Endothelial cell of umbilical vein (primary cell): ENCODE measurements around the gene VAV2. TPM values are rescaled to one million over a fixed set of nuclear protein-coding genes. Genes with fewer than 3 reads are reported as not detected.

Source experiments
- BruUV-seq: library from RNA; stranded (reverse); fragments of 400-500 nt; replicated peaks from 2 replicates; lab custom pipeline; 2021; lab: Mats Ljungman, UMichigan
- CTCF ChIA-PET: fragments of 300-600, 350-600 bp; sonication (Branson Sonifier 250); formaldehyde crosslinking; loops from one replicate; lab custom pipeline; 2021; ENCODE audit warnings: antibody characterized with exemption, inconsistent platforms; lab: Charles Lee
- POLR2A ChIA-PET: fragments of 300-600, 350-600 bp; sonication (Branson Sonifier 250); formaldehyde crosslinking; loops from one replicate; lab custom pipeline; 2021; ENCODE audit warnings: antibody characterized with exemption, inconsistent platforms; lab: Charles Lee
- DNase-seq: peaks from one replicate; pipeline ENCODE4 v3.0.0-alpha.2; 2011; ENCODE audit warnings: low read depth, low spot score
- FAIRE-seq: peaks from 2 replicates; lab custom pipeline; 2011; peaks lifted over from hg19 to GRCh38; lab: Jason Lieb, UNC
- H2AFZ ChIP-seq: 2 replicates; pipeline ENCODE4 v1.6.0; 2012; ENCODE audit warnings: low read depth, low read length, control low read depth, inconsistent platforms
- H3K27ac ChIP-seq: 2 replicates; pipeline ENCODE4 v1.5.1; 2011; ENCODE audit warnings: low read depth, mild to moderate bottlenecking, control low read depth, low read length, moderate library complexity; ENCODE audit not compliant: insufficient read depth
- H3K27me3 ChIP-seq, 2 experiments: 2 replicates each; pipeline versions ENCODE4 v1.6.0 to v1.6.1; 2011; ENCODE audit warnings: low read length in 2 of 2, mixed read lengths in 1 of 2; ENCODE audit not compliant: control insufficient read depth in 2 of 2, insufficient read depth in 2 of 2
- H3K36me3 ChIP-seq, 2 experiments: 2 replicates in 1 of 2; 3 replicates in 1 of 2; pipeline ENCODE4 v1.5.1; 2011; ENCODE audit warnings: low read length in 2 of 2, mild to moderate bottlenecking in 1 of 2, moderate library complexity in 1 of 2; ENCODE audit not compliant: control insufficient read depth in 2 of 2, insufficient read depth in 2 of 2; ENCODE audit errors: extremely low read depth in 1 of 2
- H3K4me1 ChIP-seq: 3 replicates; pipeline ENCODE4 v1.5.1; 2011; ENCODE audit warnings: mild to moderate bottlenecking, low read length; ENCODE audit not compliant: control insufficient read depth, insufficient read depth; ENCODE audit errors: extremely low read depth
- H3K4me2 ChIP-seq: 2 replicates; pipeline ENCODE4 v1.6.1; 2011; ENCODE audit warnings: low read length, control low read depth, mixed read lengths; ENCODE audit not compliant: insufficient read depth
- H3K4me3 ChIP-seq, 3 experiments: fragments of 200-600 bp in 1 of 3; sonication (generic), shearing (Covaris generic) in 1 of 3; replicated peaks in 1 of 3; 2 replicates each; pipeline ENCODE4 v1.5.1; 2011 to 2016; ENCODE audit warnings: control low read depth in 3 of 3, low read length in 3 of 3, mild to moderate bottlenecking in 2 of 3, inconsistent platforms in 1 of 3, low read depth in 1 of 3, moderate library complexity in 1 of 3; ENCODE audit not compliant: insufficient read depth in 1 of 3
- H3K79me2 ChIP-seq: 2 replicates; pipeline ENCODE4 v1.6.0; 2012; ENCODE audit warnings: low read length, inconsistent platforms; ENCODE audit not compliant: control insufficient read depth, insufficient read depth
- H3K9ac ChIP-seq: replicated peaks from 2 replicates; pipeline ENCODE3; 2011; ENCODE audit warnings: low read length, control low read depth; ENCODE audit not compliant: insufficient read depth; ENCODE audit errors: extremely low read depth
- H3K9me1 ChIP-seq: replicated peaks from 3 replicates; pipeline ENCODE4 v1.6.0; 2011; ENCODE audit warnings: mild to moderate bottlenecking, low read length; ENCODE audit not compliant: control insufficient read depth, insufficient read depth; ENCODE audit errors: extremely low read depth
- H3K9me3 ChIP-seq: replicated peaks from 2 replicates; pipeline ENCODE4 v1.5.1; 2012; ENCODE audit warnings: low read length, inconsistent platforms; ENCODE audit not compliant: control insufficient read depth, insufficient read depth
- H4K20me1 ChIP-seq: replicated peaks from 2 replicates; pipeline ENCODE3; 2011; ENCODE audit warnings: mild to moderate bottlenecking, low read length; ENCODE audit not compliant: control insufficient read depth, insufficient read depth; ENCODE audit errors: extremely low read depth
- EZH2 ChIP-seq: IDR thresholded peaks from 2 replicates; pipeline ENCODE4 v1.6.1; 2012; ENCODE audit warnings: borderline replicate concordance, low read depth, mild to moderate bottlenecking, moderate library complexity, low read length, inconsistent platforms; ENCODE audit not compliant: severe bottlenecking
- FOS ChIP-seq: IDR thresholded peaks from 2 replicates; pipeline ENCODE4 v1.6.1; 2011; ENCODE audit warnings: mild to moderate bottlenecking, low read length, moderate library complexity, borderline replicate concordance; ENCODE audit not compliant: insufficient read depth
- GATA2 ChIP-seq: IDR thresholded peaks from 2 replicates; pipeline ENCODE4 v1.7.0; 2011; ENCODE audit warnings: low read depth, mild to moderate bottlenecking, moderate library complexity, mixed read lengths, low read length; ENCODE audit not compliant: insufficient read length, insufficient read depth
- JUN ChIP-seq: IDR thresholded peaks from 2 replicates; pipeline ENCODE4 v1.6.1; 2011; ENCODE audit warnings: borderline replicate concordance, low read depth; ENCODE audit not compliant: insufficient read length, insufficient read depth
- MYC ChIP-seq: IDR thresholded peaks from one replicate; pipeline ENCODE4 v1.6.1; 2011; ENCODE audit warnings: mild to moderate bottlenecking, low read depth, low read length
- POLR2AphosphoS5 ChIP-seq: IDR thresholded peaks from 2 replicates; pipeline ENCODE4 v1.6.1; 2012; ENCODE audit warnings: low read depth, mild to moderate bottlenecking, control low read depth, low read length, moderate library complexity; ENCODE audit not compliant: insufficient read depth
- dilution Hi-C: fragments of 300-500 bp; cut with MboI; formaldehyde crosslinking; loops from one replicate; pipeline ENCODE4 v1.15.0; 2019; ENCODE audit warnings: low sequenced_read_pairs; ENCODE audit not compliant: extremely low pct_ligation_motif_present
- intact Hi-C: fragments of 100-400 bp; cut with micrococcal nuclease; formaldehyde crosslinking; loops from one replicate; pipeline ENCODE4 v1.10.0; 2022
- polyA plus RNA-seq, 4 experiments: library from polyadenylated mRNA; depleted of rRNA in 3 of 4; stranded (reverse) in 3 of 4; unstranded in 1 of 4; fragments of >200 nt; gene quantifications; 2 replicates each; pipeline versions ENCODE4 v1.2.1 to v1.2.3, GENCODE V29; 2011 to 2012; ENCODE audit warnings: missing spikeins in 1 of 4
- total RNA-seq: library from RNA; stranded (reverse); gene quantifications from 2 replicates; pipeline ENCODE4 v1.2.3, GENCODE V29; 2021
- TF ChIP-seq, protein P1 (sequence below): IDR thresholded peaks from 2 replicates; pipeline ENCODE4 v1.6.1; 2011; ENCODE audit not compliant: insufficient read depth, insufficient read length
- TF ChIP-seq, protein P2 (sequence below), 2 donors: IDR thresholded peaks; 1 replicate in 1 of 2; 2 replicates in 1 of 2; pipeline ENCODE4 v1.5.1; 2011; ENCODE audit warnings: low read length in 2 of 2, mild to moderate bottlenecking in 2 of 2, moderate library complexity in 2 of 2, control low read depth in 1 of 2, inconsistent platforms in 1 of 2, low read depth in 1 of 2; ENCODE audit not compliant: insufficient read depth in 1 of 2; ENCODE audit errors: extremely low read depth in 1 of 2

VAV2 gene
- total and polyA plus RNA-seq, 2 donors (not counting 3 experiments of a cell fraction or from before 2014, with no cell fraction given), result 10.6 to 30.6 TPM

DNA sequence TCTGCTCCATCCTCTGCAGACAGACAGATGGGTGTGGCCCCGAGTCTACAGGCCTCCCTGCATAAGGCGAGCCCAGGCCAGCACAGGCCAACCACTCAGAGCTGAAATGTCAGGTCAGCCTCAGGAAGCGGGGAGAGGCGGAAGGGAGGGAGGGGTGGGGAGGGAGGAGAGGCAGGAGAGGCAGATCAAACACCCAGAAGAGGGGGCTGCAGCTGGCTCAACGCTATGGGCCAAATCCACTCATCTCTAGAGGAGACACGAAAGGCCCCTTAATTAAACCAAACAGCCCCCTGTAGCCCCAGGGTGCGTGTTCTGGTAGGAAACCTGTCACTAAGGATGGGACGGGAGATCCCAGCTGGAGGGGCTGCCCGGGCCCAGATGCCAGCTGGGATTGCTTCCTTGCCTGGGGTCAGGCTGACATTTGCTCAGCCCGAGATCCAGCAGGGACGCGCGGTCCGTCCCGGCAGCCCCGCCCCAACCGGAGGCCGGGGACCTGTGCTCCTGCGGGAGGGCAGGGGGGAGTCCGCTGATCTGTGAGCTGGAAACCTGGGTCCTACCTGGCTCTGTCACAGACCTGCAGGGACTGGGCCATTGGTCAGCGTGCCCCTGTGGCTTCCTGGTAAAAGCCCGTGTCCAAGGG lies 156.7 kb downstream of the VAV2 start:
- no peak for DNase-seq
- POLR2A ChIA-PET, result no interaction called here
- no peaks in the 10 kb centered on the region for H3K9me1 ChIP-seq
- no peaks in the 10 kb centered on the region for H4K20me1 ChIP-seq
- no peaks in the 10 kb centered on the region for H3K27me3 ChIP-seq
- dilution Hi-C loops (no loop called here), intact Hi-C loops (no loop called here)
- H3K36me3 ChIP-seq, result no peaks in the 10 kb centered on the region
- BruUV-seq, result no TSS peak
- no peak overlapping the region for H3K27ac ChIP-seq
- TF ChIP-seq, protein P1, sequence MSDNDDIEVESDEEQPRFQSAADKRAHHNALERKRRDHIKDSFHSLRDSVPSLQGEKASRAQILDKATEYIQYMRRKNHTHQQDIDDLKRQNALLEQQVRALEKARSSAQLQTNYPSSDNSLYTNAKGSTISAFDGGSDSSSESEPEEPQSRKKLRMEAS, result no peak
- TF ChIP-seq, protein P2, sequence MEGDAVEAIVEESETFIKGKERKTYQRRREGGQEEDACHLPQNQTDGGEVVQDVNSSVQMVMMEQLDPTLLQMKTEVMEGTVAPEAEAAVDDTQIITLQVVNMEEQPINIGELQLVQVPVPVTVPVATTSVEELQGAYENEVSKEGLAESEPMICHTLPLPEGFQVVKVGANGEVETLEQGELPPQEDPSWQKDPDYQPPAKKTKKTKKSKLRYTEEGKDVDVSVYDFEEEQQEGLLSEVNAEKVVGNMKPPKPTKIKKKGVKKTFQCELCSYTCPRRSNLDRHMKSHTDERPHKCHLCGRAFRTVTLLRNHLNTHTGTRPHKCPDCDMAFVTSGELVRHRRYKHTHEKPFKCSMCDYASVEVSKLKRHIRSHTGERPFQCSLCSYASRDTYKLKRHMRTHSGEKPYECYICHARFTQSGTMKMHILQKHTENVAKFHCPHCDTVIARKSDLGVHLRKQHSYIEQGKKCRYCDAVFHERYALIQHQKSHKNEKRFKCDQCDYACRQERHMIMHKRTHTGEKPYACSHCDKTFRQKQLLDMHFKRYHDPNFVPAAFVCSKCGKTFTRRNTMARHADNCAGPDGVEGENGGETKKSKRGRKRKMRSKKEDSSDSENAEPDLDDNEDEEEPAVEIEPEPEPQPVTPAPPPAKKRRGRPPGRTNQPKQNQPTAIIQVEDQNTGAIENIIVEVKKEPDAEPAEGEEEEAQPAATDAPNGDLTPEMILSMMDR (IDR thresholded peaks at IDR 0.05; ENCODE audit: extremely low read depth in 1 of 2, insufficient read depth in 1 of 2, low read depth in 1 of 2, low read length in 2 of 2), result no peak
- TF ChIP-seq FOS (no peak), EZH2 (no peak), MYC (no peak), POLR2AphosphoS5 (no peak), JUN (no peak), GATA2 (no peak)
- H3K9ac ChIP-seq, result no peak overlapping the region
- H3K4me2 ChIP-seq, result no peak overlapping the region
- no peak for FAIRE-seq
- H3K9me3 ChIP-seq, result no peaks in the 10 kb centered on the region
- H3K4me3 ChIP-seq, result no peak overlapping the region
- no peaks in the 10 kb centered on the region for H3K79me2 ChIP-seq
- no peak overlapping the region for H2AFZ ChIP-seq
- H3K4me1 ChIP-seq, result no peaks in the 10 kb centered on the region
- CTCF ChIA-PET, result no interaction called here
